K562 (cell line): ENCODE results near the gene FLAD1. TPM values are rescaled to one million over a fixed set of nuclear protein-coding genes. Genes with fewer than 3 reads are reported as not detected.
A peak's percentile ranks its signal among the peaks of the same experiment; 100 is the strongest.

Experiments
- CBX3 ChIP-seq, 2 experiments: IDR thresholded peaks; 1 replicate in 1 of 2; 2 replicates in 1 of 2; pipeline ENCODE4 v1.6.1; 2012; ENCODE audit warnings: inconsistent platforms in 2 of 2, low read length in 2 of 2, borderline replicate concordance in 1 of 2, control low read depth in 1 of 2
- DACH1 ChIP-seq: fragments of 450-650 bp; IDR thresholded peaks from 2 replicates; pipeline ENCODE4 v1.6.1; 2018; ENCODE audit not compliant: partially characterized antibody
- DDX20 ChIP-seq: fragments of 450-650 bp; IDR thresholded peaks from 2 replicates; pipeline ENCODE4 v1.6.1; 2016; ENCODE audit warnings: missing genetic modification characterization, low read depth, mild to moderate bottlenecking, missing compliant biosample characterization, moderate library complexity
- FOS ChIP-seq: IDR thresholded peaks from 3 replicates; pipeline ENCODE4 v1.6.1; 2011; ENCODE audit not compliant: insufficient read length; ENCODE audit errors: extremely low read depth
- HOXB6 ChIP-seq: fragments of 250-450 bp; sonication (Bioruptor Pico); IDR thresholded peaks from 2 replicates; pipeline ENCODE4 v1.5.1; 2022; ENCODE audit warnings: mild to moderate bottlenecking, borderline replicate concordance
- LARP7 ChIP-seq: fragments of 450-650 bp; IDR thresholded peaks from 2 replicates; pipeline ENCODE4 v1.6.1; 2016
- NCOA1 ChIP-seq: fragments of 450-650 bp; IDR thresholded peaks from 2 replicates; pipeline ENCODE4 v1.6.1; 2016; ENCODE audit warnings: low read depth
- NKRF ChIP-seq: fragments of 450-650 bp; IDR thresholded peaks from 2 replicates; pipeline ENCODE4 v1.6.1; 2016; ENCODE audit warnings: borderline replicate concordance
- PTBP1 ChIP-seq: fragments of 200-400 bp; formaldehyde crosslinking; IDR thresholded peaks from 2 replicates; pipeline ENCODE4 v1.6.1; 2017; ENCODE audit warnings: low read depth, low read length
- TRIM28 ChIP-seq: fragments of 450-650 bp; IDR thresholded peaks from 2 replicates; pipeline ENCODE4 v1.6.1; 2017
- U2AF1 ChIP-seq: fragments of 200-400 bp; formaldehyde crosslinking; optimal IDR thresholded peaks from 2 replicates; pipeline ENCODE3; 2017; ENCODE audit warnings: mild to moderate bottlenecking, low read depth, low read length, moderate library complexity
- ZBTB1 ChIP-seq: sonication (generic); formaldehyde crosslinking; IDR thresholded peaks from 2 replicates; pipeline ENCODE4 v1.8.1; 2023; ENCODE audit warnings: missing genetic modification reagents, low read depth, mild to moderate bottlenecking, borderline replicate concordance
- ZBTB49 ChIP-seq: sonication (generic); formaldehyde crosslinking; IDR thresholded peaks from 2 replicates; pipeline ENCODE4 v1.8.0; 2022; ENCODE audit warnings: missing genetic modification reagents, mild to moderate bottlenecking, borderline replicate concordance
- ZBTB9 ChIP-seq: fragments of 450-650 bp; formaldehyde crosslinking; IDR thresholded peaks from 2 replicates; pipeline ENCODE4 v1.4.0; 2020; ENCODE audit warnings: mild to moderate bottlenecking, moderate library complexity
- ZNF764 ChIP-seq: fragments of 250-450 bp; sonication (Bioruptor Pico); IDR thresholded peaks from 2 replicates; pipeline ENCODE4 v1.4.0; 2020; ENCODE audit warnings: low read depth, mild to moderate bottlenecking, moderate library complexity
- ZNF79 ChIP-seq: fragments of 250-450 bp; sonication (Bioruptor Pico); IDR thresholded peaks from 2 replicates; pipeline ENCODE4 v1.4.0; 2020; ENCODE audit warnings: low read depth, mild to moderate bottlenecking, moderate library complexity
- polyA plus RNA-seq, 8 experiments: library from polyadenylated mRNA; depleted of rRNA in 4 of 8; stranded (reverse) in 5 of 8; unstranded in 3 of 8; fragments of >200 nt; fragmentation: Nextera tagmentation in 2 of 8; fragmentation: Illumina TruSeq in 1 of 8; extraction: Ambion mirVana in 2 of 8; extraction: Trizol in 1 of 8; gene quantifications; 2 replicates each; pipeline versions ENCODE4 v1.2.1 to v1.2.3, GENCODE V29; 2011 to 2014; ENCODE audit warnings: inconsistent platforms in 1 of 8, missing spikeins in 1 of 8
- total RNA-seq, 7 experiments: library from RNA; depleted of rRNA in 6 of 7; stranded (reverse); fragments of >200 nt in 6 of 7; fragmentation: Illumina TruSeq in 2 of 7; extraction: Trizol in 2 of 7; gene quantifications; 2 replicates each; pipeline versions ENCODE4 v1.2.1 to v1.2.3, GENCODE V29; 2011 to 2021; ENCODE audit warnings: low replicate concordance in 1 of 7
- TF ChIP-seq, protein P1 (sequence below): sonication (generic); IDR thresholded peaks from 2 replicates; pipeline ENCODE4 v1.6.1; 2016
- TF ChIP-seq, protein P2 (sequence below): sonication (generic); formaldehyde crosslinking; IDR thresholded peaks from 2 replicates; pipeline ENCODE4 v1.8.0; 2022; ENCODE audit warnings: mild to moderate bottlenecking, missing genetic modification reagents

FLAD1 gene
- total and polyA plus RNA-seq, 9 of the 15 experiments (the other 6 are each of a cell fraction or from before 2014, with no cell fraction given): 24.9 to 85.8 (median 67.0) TPM

DNA sequence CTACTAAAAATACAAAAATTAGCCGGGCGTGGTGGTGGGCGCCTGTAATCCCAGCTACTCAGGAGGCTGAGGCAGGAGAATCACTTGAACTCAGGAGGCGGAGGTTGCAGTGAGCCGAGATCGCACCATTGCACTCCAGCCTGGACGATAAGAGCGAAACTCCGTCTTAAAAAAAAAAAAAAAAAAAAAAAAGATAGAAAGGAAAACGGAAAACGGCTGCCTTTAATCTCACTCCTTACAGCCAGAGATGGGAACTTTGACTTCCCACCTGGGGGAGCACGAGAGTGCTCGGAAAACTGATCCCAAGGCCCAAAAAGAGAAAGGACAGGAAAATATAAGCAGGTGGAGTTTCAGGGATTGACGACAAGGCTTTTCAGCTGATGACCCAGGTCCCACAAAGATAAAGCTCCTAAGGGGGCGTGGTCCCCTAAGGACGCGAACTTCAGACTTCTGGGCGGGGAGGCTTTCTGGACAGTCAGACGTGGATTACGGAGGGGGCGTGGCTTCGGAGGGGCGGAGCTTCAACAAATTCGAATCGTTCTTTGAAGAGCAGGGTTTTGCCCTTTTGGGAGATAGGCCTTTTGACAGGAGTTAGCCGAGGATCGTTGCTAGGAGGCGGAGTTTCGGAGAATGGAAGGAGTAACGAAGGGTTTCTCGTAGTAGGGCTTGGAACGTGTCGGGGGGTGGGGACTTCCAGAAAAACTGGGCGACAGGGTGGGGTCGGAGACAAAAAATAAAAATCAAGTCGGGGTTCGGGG, 9.6 kb upstream of the FLAD1 start (continued):
- no peak for TF ChIP-seq U2AF1
- no peak for TF ChIP-seq ZNF79 (CRISPR knock-in tag)
- no peak for TF ChIP-seq ZBTB9 (CRISPR knock-in tag)
- 0 out of 2 replicates have a peak, but pooled peaks have one; percentile 13 for TF ChIP-seq NCOA1
- TF ChIP-seq CBX3 (IDR thresholded peaks at IDR 0.05; ENCODE audit: borderline replicate concordance in 1 of 2, low read length in 2 of 2): no peak
- peak; percentile 84 for TF ChIP-seq DACH1
- 0 out of 2 replicates have a peak, but pooled peaks have one; percentile 14 for TF ChIP-seq LARP7
- TF ChIP-seq NKRF: peak; percentile 81; the same call in 1 of the 2 replicates
- no peak for TF ChIP-seq PTBP1
- TF ChIP-seq, protein P1, sequence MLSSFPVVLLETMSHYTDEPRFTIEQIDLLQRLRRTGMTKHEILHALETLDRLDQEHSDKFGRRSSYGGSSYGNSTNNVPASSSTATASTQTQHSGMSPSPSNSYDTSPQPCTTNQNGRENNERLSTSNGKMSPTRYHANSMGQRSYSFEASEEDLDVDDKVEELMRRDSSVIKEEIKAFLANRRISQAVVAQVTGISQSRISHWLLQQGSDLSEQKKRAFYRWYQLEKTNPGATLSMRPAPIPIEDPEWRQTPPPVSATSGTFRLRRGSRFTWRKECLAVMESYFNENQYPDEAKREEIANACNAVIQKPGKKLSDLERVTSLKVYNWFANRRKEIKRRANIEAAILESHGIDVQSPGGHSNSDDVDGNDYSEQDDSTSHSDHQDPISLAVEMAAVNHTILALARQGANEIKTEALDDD: no peak
- TF ChIP-seq ZBTB1 (CRISPR knock-in tag): no peak
- no peak for TF ChIP-seq ZBTB49 (CRISPR knock-in tag)
- no peak for TF ChIP-seq ZNF764 (CRISPR knock-in tag)
- TF ChIP-seq TRIM28: no peak; the same call in 1 of the 2 replicates
- TF ChIP-seq HOXB6 (CRISPR knock-in tag): no peak
- no peak for TF ChIP-seq DDX20 (tag)
- no peak for TF ChIP-seq FOS
- TF ChIP-seq, protein P2, sequence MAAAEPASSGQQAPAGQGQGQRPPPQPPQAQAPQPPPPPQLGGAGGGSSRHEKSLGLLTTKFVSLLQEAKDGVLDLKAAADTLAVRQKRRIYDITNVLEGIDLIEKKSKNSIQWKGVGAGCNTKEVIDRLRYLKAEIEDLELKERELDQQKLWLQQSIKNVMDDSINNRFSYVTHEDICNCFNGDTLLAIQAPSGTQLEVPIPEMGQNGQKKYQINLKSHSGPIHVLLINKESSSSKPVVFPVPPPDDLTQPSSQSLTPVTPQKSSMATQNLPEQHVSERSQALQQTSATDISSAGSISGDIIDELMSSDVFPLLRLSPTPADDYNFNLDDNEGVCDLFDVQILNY (CRISPR knock-in tag): no peak
